Measurements from ENCODE around the gene P2RX3. TPM values are rescaled to one million over a fixed set of nuclear protein-coding genes. Genes with fewer than 3 reads are reported as not detected.

The P2RX3 gene
- total RNA-seq, 2 experiments from 2014 or later: not detected

DNA sequence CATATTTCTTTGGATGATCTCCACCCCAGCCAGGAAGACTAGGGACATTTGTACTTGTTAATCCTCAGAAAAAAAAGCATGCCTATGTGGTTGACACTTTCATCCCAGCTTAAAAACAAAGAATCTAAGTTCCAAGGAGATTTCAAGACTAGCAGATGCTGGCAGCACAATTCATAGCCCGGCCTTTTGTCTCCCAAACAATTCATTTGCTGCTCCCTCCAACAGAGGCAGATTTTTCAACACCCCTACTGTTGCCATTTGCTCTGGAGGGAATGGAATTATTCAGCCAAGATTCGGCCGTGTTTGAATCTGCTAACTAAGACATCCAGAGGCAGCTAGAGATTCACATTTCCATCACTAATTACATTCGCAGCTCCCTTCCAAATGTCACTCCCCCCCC lies 15.3 kb downstream of the P2RX3 start:
- Mint-ChIP-seq H3K9me3 (no peaks in the 10 kb centered on the region), H3K4me1 (ENCODE audit: low read depth) (peaks cover 4% of the 10 kb centered on the region), H3K4me3 (no peak overlapping the region), H3K27me3 (peaks cover 23% of the 10 kb centered on the region), H3K36me3 (ENCODE audit: low read depth) (no peaks in the 10 kb centered on the region), H3K27ac (no peak overlapping the region)
- Histone ChIP-seq H3K36me3 (ENCODE audit: insufficient read depth, low read length) (no peaks in the 10 kb centered on the region), H3K4me3 (ENCODE audit: low read length) (no peak overlapping the region), H3K27me3 (ENCODE audit: control insufficient read depth in 1 of 2, insufficient read depth in 2 of 2, low read length in 2 of 2) (peaks cover 0 to 3% of the 10 kb centered on the region in 2 experiments), H3K9me3 (ENCODE audit: control insufficient read depth in 1 of 2, insufficient read depth in 1 of 2, low read length in 2 of 2) (no peaks in the 10 kb centered on the region), H3K27ac (ENCODE audit: low read depth in 1 of 2, low read length in 2 of 2) (no peak overlapping the region), H3K4me1 (ENCODE audit: insufficient read depth, low read length) (peaks cover 6% of the 10 kb centered on the region)
- no peak for TF ChIP-seq CTCF (IDR thresholded peaks at IDR 0.05)
- CTCF ChIA-PET: no interaction called here
- ATAC-seq (ENCODE audit: poor library complexity): no peak
- DNase-seq: no peak
- POLR2A ChIA-PET: no interaction called here
- intact Hi-C loops (cut with DNase I, micrococcal nuclease): no loop called here

DNA sequence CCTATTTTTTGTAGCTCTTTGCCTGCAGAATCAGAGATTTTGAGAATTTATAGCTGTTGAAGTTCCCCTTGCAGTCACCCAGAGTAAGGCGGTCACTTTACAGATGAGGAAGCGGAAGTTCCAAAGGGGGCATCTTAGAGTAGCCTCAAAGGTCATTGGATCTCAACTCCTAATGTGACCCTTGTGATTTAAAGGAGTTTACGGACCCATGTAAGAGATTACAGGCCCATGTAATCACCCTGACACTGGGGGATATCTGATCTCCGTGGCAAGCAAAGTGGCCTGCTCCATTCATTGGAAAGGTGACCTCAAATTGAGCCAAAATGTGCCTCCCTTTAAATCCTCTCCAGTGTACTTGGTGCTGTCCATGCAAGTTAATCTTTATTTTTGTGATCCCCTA lies 15.7 kb downstream of the P2RX3 start:
- CTCF ChIA-PET: no interaction called here
- Mint-ChIP-seq H3K9me3 (no peaks in the 10 kb centered on the region), H3K36me3 (ENCODE audit: low read depth) (no peaks in the 10 kb centered on the region), H3K27me3 (peaks cover 23% of the 10 kb centered on the region), H3K27ac (no peak overlapping the region), H3K4me3 (no peak overlapping the region), H3K4me1 (ENCODE audit: low read depth) (peaks cover 4% of the 10 kb centered on the region)
- TF ChIP-seq CTCF (IDR thresholded peaks at IDR 0.05): no peak
- intact Hi-C loops (cut with DNase I, micrococcal nuclease): no loop called here
- H3K36me3 ChIP-seq (ENCODE audit: insufficient read depth, low read length): no peaks in the 10 kb centered on the region
- H3K4me1 ChIP-seq (ENCODE audit: insufficient read depth, low read length): peaks cover 6% of the 10 kb centered on the region
- no peak for ATAC-seq (ENCODE audit: poor library complexity)
- H3K4me3 ChIP-seq (ENCODE audit: low read length): no peak overlapping the region
- DNase-seq: no peak
- H3K27me3 ChIP-seq (ENCODE audit: control insufficient read depth in 1 of 2, insufficient read depth in 2 of 2, low read length in 2 of 2): peaks cover 0 to 3% of the 10 kb centered on the region in 2 experiments
- H3K9me3 ChIP-seq (ENCODE audit: control insufficient read depth in 1 of 2, insufficient read depth in 1 of 2, low read length in 2 of 2): no peaks in the 10 kb centered on the region
- POLR2A ChIA-PET: no interaction called here
- no peak overlapping the region for H3K27ac ChIP-seq (ENCODE audit: low read depth in 1 of 2, low read length in 2 of 2)

- ChIA-PET POLR2A (no interaction called here), CTCF (no interaction called here)
- Histone ChIP-seq H3K9me3 (ENCODE audit: control insufficient read depth in 1 of 2, insufficient read depth in 1 of 2, low read length in 2 of 2) (no peaks in the 10 kb centered on the region), H3K27me3 (ENCODE audit: control insufficient read depth in 1 of 2, insufficient read depth in 2 of 2, low read length in 2 of 2) (peaks cover 0 to 3% of the 10 kb centered on the region in 2 experiments), H3K36me3 (ENCODE audit: insufficient read depth, low read length) (no peaks in the 10 kb centered on the region), H3K27ac (ENCODE audit: low read depth in 1 of 2, low read length in 2 of 2) (no peak overlapping the region), H3K4me3 (ENCODE audit: low read length) (no peak overlapping the region), H3K4me1 (ENCODE audit: insufficient read depth, low read length) (peaks cover 5% of the 10 kb centered on the region)
- Mint-ChIP-seq H3K4me3 (no peak overlapping the region), H3K27ac (no peak overlapping the region), H3K4me1 (ENCODE audit: low read depth) (peaks cover 4% of the 10 kb centered on the region), H3K36me3 (ENCODE audit: low read depth) (no peaks in the 10 kb centered on the region), H3K9me3 (no peaks in the 10 kb centered on the region), H3K27me3 (peaks cover 23% of the 10 kb centered on the region)
- ATAC-seq (ENCODE audit: poor library complexity) (no peak), DNase-seq (no peak)
- intact Hi-C loops (cut with DNase I, micrococcal nuclease): loop anchor here in 1 of 2 experiments (5.0 kb wide), 1 partner anchor 78 kb away; no protein-coding TSS in a partner anchor
- TF ChIP-seq CTCF (IDR thresholded peaks at IDR 0.05): no peak
Measured at GRCh38 chr11:57354699-57355098, 16.5 kb downstream of the P2RX3 start.
